Measurements from ENCODE around the gene PRR18.
A peak's percentile ranks its signal among the peaks of the same experiment; 100 is the strongest.

PRR18 gene

DNA sequence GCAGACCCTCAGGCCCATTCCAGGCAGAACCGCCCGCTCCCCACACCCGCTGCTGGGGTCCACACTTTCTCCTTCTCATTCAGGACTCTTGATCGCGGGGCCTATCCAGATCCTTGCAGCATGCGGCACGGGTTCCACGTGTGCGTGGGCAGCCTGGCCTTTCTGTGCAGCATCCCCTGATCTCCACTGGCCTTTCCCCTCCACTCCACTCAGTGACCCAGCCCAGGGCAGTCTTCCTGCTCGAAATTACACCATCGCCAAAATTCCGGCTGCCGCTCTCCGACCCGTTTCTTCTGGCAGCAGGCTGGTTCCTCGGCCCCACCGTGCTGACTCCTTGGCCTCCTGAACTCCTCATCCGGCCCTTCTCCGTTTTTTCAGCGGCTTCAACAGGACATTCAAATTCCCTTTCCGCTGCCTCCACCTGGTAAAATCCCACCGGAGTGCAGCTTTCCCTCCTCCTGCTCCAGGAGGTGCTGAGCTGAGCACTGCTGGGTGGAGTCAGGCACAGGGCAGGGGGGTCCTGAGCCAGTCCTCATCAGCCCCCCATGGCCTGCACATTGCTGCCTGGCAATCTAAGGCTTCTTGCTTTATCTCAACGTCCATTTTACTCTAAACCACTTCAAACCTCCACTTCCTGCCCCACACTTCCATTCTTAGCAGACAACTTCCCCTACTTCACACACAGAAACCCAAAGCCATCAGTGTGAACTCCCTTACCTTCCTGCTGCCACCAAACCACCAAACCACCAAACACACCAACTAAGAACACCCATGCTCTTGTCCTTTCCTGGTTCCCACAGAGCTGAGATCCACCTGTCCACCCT is 25.2 kb upstream of the PRR18 start:
- no peak for DNase-seq

GRCh38 chr6:166331503-166332415 is 23.6 kb upstream of the PRR18 start:
- no peak for DNase-seq

GRCh38 chr6:166330612-166331011 is 22.4 kb upstream of the PRR18 start:
- DNase-seq, result no peak

DNA sequence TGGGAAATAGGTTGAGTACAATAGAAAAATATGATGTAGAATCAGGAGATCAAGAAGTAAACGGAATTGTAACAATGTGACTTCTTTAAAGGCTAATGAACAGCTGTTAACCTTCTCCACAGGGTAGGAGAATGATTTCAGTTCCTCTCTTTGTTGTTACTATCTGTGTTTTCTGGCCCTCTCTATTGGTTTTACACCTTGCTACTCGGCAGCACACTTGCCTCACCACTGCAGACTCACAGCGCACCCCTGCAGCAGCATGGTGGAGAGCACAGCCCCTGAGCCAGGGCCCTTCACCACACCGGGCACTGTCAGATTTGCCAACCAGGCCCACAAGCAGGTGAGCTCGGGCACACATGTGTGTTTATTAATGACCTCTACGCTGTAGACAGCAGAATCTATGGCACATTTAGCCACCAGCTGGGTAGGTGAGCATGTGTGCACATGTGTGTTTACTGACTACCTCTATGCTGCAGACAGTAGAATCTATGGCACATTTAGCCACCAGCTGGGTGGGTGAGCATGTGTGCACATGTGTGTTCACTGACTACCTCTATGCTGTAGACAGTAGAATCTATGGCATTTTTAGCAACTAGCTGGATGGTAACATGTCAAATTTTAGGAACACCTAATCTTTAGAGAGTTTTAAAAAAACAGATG is 17.3 kb upstream of the PRR18 start:
- DNase-seq, result no peak

DNA sequence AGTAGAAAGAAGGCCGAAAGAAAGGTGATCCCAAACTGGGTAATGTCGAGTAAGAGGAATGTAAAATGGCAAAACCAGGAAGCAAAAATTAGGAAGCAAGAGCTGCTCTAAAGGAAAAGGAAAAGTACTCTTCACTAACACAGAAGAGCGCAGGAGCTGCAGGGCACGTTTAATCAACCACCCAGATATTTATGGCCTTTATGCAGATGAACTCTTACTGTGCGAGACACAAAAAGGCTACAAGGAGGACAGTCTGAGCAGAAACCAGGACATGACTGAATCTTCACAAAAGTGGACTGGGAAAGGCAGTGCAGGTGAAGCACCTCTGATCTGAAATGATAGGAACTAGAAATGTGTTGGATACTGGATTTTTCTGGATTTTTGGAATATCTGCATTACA is 15.2 kb upstream of the PRR18 start:
- DNase-seq, result no peak

GRCh38 chr6:166318649-166319600 is 10.7 kb upstream of the PRR18 start:
- no peak for DNase-seq

DNA sequence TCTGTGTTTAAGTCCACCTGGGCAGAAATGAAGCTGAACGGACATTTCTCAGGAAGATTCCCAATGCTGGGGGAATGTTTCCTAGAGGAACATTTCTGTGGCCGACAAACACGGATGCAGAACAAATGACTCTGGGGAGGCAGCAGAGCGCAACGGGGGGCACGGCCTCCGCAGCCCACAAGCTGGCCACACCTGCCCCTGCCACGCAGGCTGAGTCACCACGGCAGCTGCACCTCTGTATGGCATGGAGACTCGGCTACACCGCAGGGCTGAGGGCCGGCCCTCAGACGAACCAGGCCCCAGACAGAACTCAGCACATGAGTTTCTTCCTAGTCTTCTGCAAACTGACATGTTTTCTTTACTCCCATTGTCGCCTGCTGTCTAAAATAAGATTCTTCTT is 10.0 kb upstream of the PRR18 start:
- no peak for DNase-seq

DNA sequence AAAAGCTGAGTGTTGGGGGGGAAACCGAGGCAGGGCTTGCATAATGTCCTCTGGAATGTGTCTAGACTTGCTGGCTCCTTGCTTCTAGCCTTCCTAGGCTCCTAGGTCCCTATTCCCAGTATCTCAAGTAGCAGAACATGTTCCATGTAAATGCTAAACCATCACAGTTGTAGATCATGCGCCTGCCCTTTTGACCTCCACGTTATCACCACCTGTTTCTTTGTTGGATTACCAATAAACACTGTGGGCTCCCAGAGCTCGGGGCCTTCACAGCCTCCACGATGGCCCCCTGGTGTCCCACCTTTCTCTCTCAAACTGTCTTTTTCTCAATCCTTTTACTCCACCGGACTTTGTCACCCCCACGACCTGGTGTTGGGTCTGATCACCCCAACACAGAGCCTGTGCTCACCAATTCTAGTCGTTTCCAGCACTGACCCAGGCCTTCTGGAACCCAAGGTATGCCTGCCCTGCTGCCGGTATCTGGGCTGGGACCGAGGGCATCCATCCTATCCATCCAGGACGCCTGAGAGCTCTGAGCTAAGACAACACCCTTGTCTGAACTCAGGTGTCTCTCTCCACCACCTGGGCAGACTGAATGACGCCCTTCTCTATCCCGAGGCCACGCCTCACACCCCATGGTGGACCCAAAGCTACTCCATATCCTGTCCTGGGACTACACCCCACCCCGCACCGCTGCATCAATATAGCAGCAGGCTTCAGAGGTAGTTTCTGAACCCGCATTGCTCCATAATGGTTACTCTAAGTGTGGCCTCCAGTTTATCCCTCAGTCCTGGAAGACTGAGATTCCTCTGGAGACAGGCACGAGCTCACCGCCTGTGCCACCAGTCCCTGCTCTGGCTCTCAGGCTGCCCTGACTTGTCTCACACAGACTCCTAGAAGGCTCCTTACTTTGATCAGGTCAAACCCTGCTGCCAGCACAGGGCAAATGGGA is 9.3 kb upstream of the PRR18 start:
- no peak for DNase-seq

- DNase-seq, result no peak
Observed at GRCh38 chr6:166315436-166315835, 7.2 kb upstream of the PRR18 start.

DNA sequence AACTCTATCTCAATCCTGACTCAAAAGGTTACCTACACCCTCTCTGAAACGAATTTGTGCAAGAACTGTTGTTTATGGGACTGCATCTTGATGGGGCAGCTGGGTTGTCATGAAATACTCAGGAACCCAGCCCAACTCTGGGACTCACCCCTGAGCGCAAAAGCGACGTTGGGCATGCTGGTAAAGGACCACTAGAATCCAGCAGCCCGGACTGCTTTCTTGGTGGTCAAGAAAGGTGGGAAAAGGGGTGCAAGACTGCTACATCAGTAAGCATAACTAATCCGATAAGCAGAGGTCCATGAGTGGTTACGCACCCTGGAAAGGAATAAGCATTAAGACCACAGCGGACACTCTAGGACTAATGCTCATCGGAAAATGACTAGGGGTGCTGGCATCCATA is 6.3 kb upstream of the PRR18 start:
- no peak for DNase-seq

GRCh38 chr6:166313255-166314070 is 5.3 kb upstream of the PRR18 start:
- DNase-seq, result peak; percentile 73

DNA sequence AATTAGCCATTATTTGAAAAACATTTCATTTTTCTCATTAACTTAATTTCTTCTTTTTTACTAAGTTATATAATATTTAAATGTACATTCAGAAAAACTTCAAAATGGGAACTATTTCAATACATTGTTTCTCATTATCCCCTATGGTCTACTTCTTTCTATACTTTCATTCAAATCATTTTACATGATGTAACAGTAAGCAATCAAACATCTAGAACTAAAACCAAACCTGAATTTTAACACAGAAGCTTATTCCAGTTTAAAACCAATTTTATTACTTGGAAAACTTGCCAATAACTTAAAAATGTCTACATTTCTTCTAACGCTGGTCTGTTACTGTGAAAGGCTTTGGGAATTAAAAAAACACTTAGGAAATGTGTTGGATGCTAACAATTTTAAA is 4.6 kb upstream of the PRR18 start:
- DNase-seq, result no peak

- DNase-seq, result no peak
Observed at GRCh38 chr6:166310634-166311033, 2.4 kb upstream of the PRR18 start.

- no peak for DNase-seq
Observed at GRCh38 chr6:166309977-166310376, 1.8 kb upstream of the PRR18 start.

- no peak for DNase-seq
Observed at GRCh38 chr6:166308769-166309589, 787 bp upstream of the PRR18 start.

- peak; percentile 20 for DNase-seq
Observed at GRCh38 chr6:166307082-166308032, 835 bp downstream of the PRR18 start.

DNA sequence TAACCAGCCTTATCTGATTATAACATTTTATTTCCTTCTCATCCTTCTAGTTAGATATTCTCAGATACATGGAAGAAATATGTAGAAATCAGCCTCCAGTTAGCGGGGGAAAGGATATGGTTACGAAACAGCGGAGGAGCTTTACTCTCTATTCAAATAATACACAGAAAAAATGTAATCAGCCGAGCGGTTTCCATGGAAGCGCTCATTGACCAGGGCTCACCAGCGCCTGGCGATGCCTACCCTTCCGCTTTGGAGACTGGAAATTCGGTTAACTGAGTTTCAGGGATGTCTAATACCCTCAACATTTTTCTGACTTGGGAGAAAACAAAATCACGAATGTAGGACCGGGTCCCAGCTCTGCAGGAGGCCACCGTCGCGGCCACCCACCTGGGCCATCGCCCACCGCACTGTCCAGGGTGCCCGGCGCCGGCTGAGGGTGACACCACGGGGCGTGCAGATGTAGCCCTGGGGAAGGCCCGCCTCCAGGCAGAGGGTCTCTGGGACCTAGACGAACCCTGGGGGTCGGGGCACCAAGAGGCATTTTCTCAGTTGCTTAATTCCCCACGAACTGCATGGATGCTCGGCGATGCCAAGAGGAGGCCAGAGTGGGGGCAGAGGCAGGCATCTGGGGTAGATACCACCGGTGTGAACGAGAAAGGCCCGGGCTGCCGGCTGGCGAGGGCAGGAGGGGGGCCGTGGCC is 1.7 kb downstream of the PRR18 start:
- no peak for DNase-seq
